A673 (cell line): ENCODE measurements around the gene MOSPD3. TPM values are rescaled to one million over a fixed set of nuclear protein-coding genes. Genes with fewer than 3 reads are reported as not detected.

Experiments
- BruUV-seq: library from RNA; stranded (reverse); fragments of 400-500 nt; replicated peaks from 2 replicates; lab custom pipeline; 2021; lab: Mats Ljungman, UMichigan
- CTCF ChIA-PET: fragments of 300-600 bp; sonication (Branson Sonifier 250); formaldehyde crosslinking; loops from one replicate; lab custom pipeline; 2022; ENCODE audit warnings: antibody characterized with exemption; lab: Charles Lee
- POLR2A ChIA-PET: fragments of 300-600 bp; sonication (Branson Sonifier 250); formaldehyde crosslinking; loops from one replicate; lab custom pipeline; 2022; ENCODE audit warnings: antibody characterized with exemption; ENCODE audit not compliant: low non-redundant PET; lab: Charles Lee
- DNase-seq: peaks from one replicate; pipeline ENCODE4 v3.0.0-alpha.2; 2015; ENCODE audit warnings: low spot score
- H3K27ac ChIP-seq: fragments of 200-600 bp; sonication (generic); 2 replicates; pipeline ENCODE4 v1.5.1; 2016; ENCODE audit warnings: mixed run types, low read depth, mild to moderate bottlenecking, mixed read lengths, antibody characterized with exemption, low read length; ENCODE audit not compliant: poor library complexity, severe bottlenecking
- H3K27me3 ChIP-seq: fragments of 200-600 bp; sonication (generic); replicated peaks from 2 replicates; pipeline ENCODE4 v1.6.1; 2017; ENCODE audit warnings: mixed run types, low read depth, mild to moderate bottlenecking, mixed read lengths, antibody characterized with exemption, low read length; ENCODE audit not compliant: insufficient read depth, poor library complexity
- H3K36me3 ChIP-seq: fragments of 200-600 bp; sonication (generic); 2 replicates; pipeline ENCODE4 v1.6.1; 2016; ENCODE audit warnings: mixed run types, mild to moderate bottlenecking, mixed read lengths, antibody characterized with exemption, low read length; ENCODE audit not compliant: insufficient read depth, poor library complexity, severe bottlenecking
- H3K4me1 ChIP-seq: fragments of 200-600 bp; sonication (generic); 2 replicates; pipeline ENCODE4 v1.6.1; 2017; ENCODE audit warnings: mixed run types, mild to moderate bottlenecking, mixed read lengths, antibody characterized with exemption, low read length; ENCODE audit not compliant: insufficient read depth, poor library complexity, severe bottlenecking
- H3K4me3 ChIP-seq: fragments of 200-600 bp; sonication (generic); 2 replicates; pipeline ENCODE4 v1.5.1; 2016; ENCODE audit warnings: low read depth, mixed run types, mild to moderate bottlenecking, mixed read lengths, low read length; ENCODE audit not compliant: poor library complexity, severe bottlenecking
- H3K9me3 ChIP-seq: fragments of 200-600 bp; sonication (generic); 2 replicates; pipeline ENCODE4 v1.6.1; 2016; ENCODE audit warnings: mixed run types, low read depth, mild to moderate bottlenecking, mixed read lengths, antibody characterized with exemption, low read length; ENCODE audit not compliant: poor library complexity, severe bottlenecking
- EZH2 ChIP-seq: fragments of 200-600 bp; sonication (generic); IDR thresholded peaks from 2 replicates; pipeline ENCODE4 v1.6.1; 2017; ENCODE audit warnings: borderline replicate concordance, low read depth, mild to moderate bottlenecking, mixed read lengths, antibody characterized with exemption, low read length; ENCODE audit not compliant: poor library complexity, severe bottlenecking
- intact Hi-C: fragments of 100-400 bp; cut with micrococcal nuclease; formaldehyde crosslinking; loops from one replicate; pipeline ENCODE4 v1.10.0; 2022; ENCODE audit not compliant: unreplicated experiment
- total RNA-seq: library from RNA; stranded (reverse); gene quantifications from 2 replicates; pipeline ENCODE4 v1.2.3, GENCODE V29; 2021
- TF ChIP-seq, protein P1 (sequence below): fragments of 300-800, 200-600 bp; sonication (generic); conservative IDR thresholded peaks from 2 replicates; pipeline ENCODE4 v1.5.1; 2017; ENCODE audit warnings: low read depth, mild to moderate bottlenecking, antibody characterized with exemption, low read length, moderate library complexity, mixed read lengths

Gene MOSPD3
- total RNA-seq, 1 experiment from 2014 or later: 17.3 TPM

DNA sequence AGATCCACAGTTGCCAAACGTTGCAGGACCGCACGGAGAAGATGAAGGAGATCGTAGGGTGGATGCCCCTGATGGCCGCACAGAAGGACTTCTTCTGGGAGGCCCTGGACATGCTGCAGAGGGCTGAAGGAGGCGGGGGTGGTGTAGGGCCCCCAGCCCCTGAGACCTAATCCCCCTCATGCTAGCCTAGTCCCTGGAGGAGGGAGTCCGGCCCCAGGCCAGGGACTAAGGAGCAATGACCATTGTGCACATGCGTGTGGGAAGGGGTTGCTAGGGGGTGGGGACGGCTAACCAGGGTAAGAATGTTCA lies 11.7 kb upstream of the MOSPD3 start:
- no peaks in the 10 kb centered on the region for H3K27me3 ChIP-seq
- no peak overlapping the region for H3K27ac ChIP-seq
- DNase-seq: no peak
- POLR2A ChIA-PET: no interaction called here
- no peaks in the 10 kb centered on the region for H3K9me3 ChIP-seq
- no peaks in the 10 kb centered on the region for H3K36me3 ChIP-seq
- CTCF ChIA-PET: no interaction called here
- TF ChIP-seq EZH2: no peak
- no peak overlapping the region for H3K4me3 ChIP-seq
- H3K4me1 ChIP-seq: peaks cover 13% of the 10 kb centered on the region
- BruUV-seq: no TSS peak
- intact Hi-C loops: loop anchor here (5.0 kb wide), 1 partner anchor 92 kb away; the partner anchor contains the start of gene GIGYF1

DNA sequence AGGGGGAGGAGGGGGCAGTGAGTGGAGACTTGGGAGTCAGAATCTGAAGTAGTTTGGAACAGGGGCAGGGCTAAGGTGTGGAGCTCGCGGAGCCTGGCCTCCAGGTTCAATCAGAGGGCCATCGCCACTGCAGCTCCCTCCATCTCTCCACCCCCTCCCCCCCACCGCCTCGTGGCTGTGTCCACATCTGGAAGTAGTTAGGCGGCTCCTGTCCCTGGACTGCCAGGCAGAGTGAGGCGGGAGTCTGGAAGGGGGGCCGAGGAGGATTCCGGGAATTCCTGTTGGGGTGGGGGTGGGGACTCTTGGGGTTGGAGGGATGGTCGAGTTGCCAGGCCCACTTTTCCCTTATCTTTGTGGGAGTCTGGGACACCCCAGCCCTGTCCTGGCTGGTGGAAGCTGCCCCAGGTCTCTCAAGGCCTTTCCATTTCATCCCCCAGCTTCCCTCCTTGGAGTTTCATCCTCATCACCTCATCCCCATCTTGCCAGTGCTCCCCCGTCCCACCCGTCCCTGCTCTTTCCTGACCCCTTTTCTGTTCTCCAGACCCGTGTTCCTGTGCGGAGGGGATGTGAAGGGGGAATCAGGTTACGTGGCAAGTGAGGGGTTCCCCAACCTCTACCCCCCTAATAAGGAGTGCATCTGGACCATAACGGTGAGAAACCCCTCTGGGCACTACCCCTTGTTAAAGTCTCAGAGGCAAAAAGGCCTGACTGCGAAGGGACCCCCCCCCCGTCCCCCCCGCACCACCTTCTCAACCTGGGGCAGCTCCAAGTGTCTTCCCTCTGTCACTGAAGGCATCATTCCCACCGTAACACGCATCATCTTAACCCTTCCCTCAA lies 9.2 kb upstream of the MOSPD3 start:
- Histone ChIP-seq H3K4me3 (peak overlapping the region; percentile 69), H3K27ac (peak overlapping the region; percentile 56), H3K27me3 (no peaks in the 10 kb centered on the region), H3K4me1 (peaks cover 13% of the 10 kb centered on the region), H3K36me3 (peaks cover 3% of the 10 kb centered on the region), H3K9me3 (no peaks in the 10 kb centered on the region)
- POLR2A ChIA-PET: interaction anchor here (0.6 to 0.9 kb wide), 3 partner anchors 17 to 331 kb away, joined by 3 to 23 read pairs (median 3); partner anchors contain the start of gene FBXO24
- CTCF ChIA-PET: interaction anchor here (0.6 kb wide), 1 partner anchor 102 kb away, joined by 10 read pairs; no protein-coding TSS in a partner anchor
- DNase-seq: peak; percentile 80
- no TSS peak for BruUV-seq
- TF ChIP-seq, protein P1, sequence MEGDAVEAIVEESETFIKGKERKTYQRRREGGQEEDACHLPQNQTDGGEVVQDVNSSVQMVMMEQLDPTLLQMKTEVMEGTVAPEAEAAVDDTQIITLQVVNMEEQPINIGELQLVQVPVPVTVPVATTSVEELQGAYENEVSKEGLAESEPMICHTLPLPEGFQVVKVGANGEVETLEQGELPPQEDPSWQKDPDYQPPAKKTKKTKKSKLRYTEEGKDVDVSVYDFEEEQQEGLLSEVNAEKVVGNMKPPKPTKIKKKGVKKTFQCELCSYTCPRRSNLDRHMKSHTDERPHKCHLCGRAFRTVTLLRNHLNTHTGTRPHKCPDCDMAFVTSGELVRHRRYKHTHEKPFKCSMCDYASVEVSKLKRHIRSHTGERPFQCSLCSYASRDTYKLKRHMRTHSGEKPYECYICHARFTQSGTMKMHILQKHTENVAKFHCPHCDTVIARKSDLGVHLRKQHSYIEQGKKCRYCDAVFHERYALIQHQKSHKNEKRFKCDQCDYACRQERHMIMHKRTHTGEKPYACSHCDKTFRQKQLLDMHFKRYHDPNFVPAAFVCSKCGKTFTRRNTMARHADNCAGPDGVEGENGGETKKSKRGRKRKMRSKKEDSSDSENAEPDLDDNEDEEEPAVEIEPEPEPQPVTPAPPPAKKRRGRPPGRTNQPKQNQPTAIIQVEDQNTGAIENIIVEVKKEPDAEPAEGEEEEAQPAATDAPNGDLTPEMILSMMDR: no peak
- TF ChIP-seq EZH2: no peak
- intact Hi-C loops: loop anchor here (5.0 kb wide), 1 partner anchor 89 kb away; the partner anchor contains the start of gene GIGYF1

DNA sequence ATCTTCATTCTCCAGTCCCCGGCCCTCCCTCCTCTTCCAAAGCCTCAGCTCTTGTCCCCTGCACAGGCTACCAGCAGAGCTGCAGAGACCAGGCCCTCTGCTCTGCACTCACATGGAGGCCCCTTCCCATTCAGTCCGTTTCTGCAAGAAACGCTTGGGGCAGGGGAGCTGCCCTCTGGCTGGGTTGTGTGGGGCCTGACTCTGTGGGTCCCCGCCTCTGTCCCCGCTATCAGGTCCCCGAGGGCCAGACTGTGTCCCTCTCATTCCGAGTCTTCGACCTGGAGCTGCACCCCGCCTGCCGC lies 8.7 kb upstream of the MOSPD3 start:
- BruUV-seq: no TSS peak
- intact Hi-C loops: loop anchor here (5.0 kb wide), 1 partner anchor 89 kb away; the partner anchor contains the start of gene GIGYF1
- Histone ChIP-seq H3K4me1 (peaks cover 13% of the 10 kb centered on the region), H3K4me3 (peak overlapping the region; percentile 69), H3K36me3 (peaks cover 3% of the 10 kb centered on the region), H3K27me3 (no peaks in the 10 kb centered on the region), H3K9me3 (no peaks in the 10 kb centered on the region), H3K27ac (peak overlapping the region; percentile 56)
- TF ChIP-seq, protein P1: no peak
- DNase-seq: peak; percentile 52
- CTCF ChIA-PET: no interaction called here
- POLR2A ChIA-PET: interaction anchor here (0.9 kb wide), 1 partner anchor 17 kb away, joined by 3 read pairs; the partner anchor contains the start of gene FBXO24
